ENCODE measurements around the gene NCAM2.

Gene NCAM2

GRCh38 chr21:21460979-21461378 is 462.8 kb downstream of the NCAM2 start:
- no peak for DNase-seq (ENCODE audit: low spot score)

GRCh38 chr21:21463456-21463855 is 465.2 kb downstream of the NCAM2 start:
- DNase-seq (ENCODE audit: low spot score), result no peak

GRCh38 chr21:21464684-21465083 is 466.5 kb downstream of the NCAM2 start:
- no peak for DNase-seq (ENCODE audit: low spot score)

GRCh38 chr21:21466752-21467151 is 468.5 kb downstream of the NCAM2 start:
- DNase-seq (ENCODE audit: low spot score), result no peak

GRCh38 chr21:21468003-21468402 is 469.8 kb downstream of the NCAM2 start:
- DNase-seq (ENCODE audit: low spot score), result no peak

GRCh38 chr21:21481239-21481638 is 483.0 kb downstream of the NCAM2 start:
- no peak for DNase-seq (ENCODE audit: low spot score)

GRCh38 chr21:21508859-21509258 is 510.6 kb downstream of the NCAM2 start:
- no peak for DNase-seq (ENCODE audit: low spot score)

GRCh38 chr21:21530680-21531079 is 532.5 kb downstream of the NCAM2 start:
- DNase-seq (ENCODE audit: low spot score), result no peak

- DNase-seq (ENCODE audit: low spot score), result no peak
These were observed 549.3 kb downstream of the NCAM2 start for GRCh38 chr21:21547368-21547953.

GRCh38 chr21:21559285-21560045 is 561.3 kb downstream of the NCAM2 start:
- no peak for DNase-seq (ENCODE audit: low spot score)

Data from HuH-7 (cell line).